Measurements from ENCODE around the gene IL1R2. TPM values are rescaled to one million over a fixed set of nuclear protein-coding genes. Genes with fewer than 3 reads are reported as not detected.

Gene IL1R2
- total and polyA plus RNA-seq, 2 of the 13 experiments (the other 11 are each of a cell fraction or from before 2014, with no cell fraction given), result 3.6 to 7.3 TPM

DNA sequence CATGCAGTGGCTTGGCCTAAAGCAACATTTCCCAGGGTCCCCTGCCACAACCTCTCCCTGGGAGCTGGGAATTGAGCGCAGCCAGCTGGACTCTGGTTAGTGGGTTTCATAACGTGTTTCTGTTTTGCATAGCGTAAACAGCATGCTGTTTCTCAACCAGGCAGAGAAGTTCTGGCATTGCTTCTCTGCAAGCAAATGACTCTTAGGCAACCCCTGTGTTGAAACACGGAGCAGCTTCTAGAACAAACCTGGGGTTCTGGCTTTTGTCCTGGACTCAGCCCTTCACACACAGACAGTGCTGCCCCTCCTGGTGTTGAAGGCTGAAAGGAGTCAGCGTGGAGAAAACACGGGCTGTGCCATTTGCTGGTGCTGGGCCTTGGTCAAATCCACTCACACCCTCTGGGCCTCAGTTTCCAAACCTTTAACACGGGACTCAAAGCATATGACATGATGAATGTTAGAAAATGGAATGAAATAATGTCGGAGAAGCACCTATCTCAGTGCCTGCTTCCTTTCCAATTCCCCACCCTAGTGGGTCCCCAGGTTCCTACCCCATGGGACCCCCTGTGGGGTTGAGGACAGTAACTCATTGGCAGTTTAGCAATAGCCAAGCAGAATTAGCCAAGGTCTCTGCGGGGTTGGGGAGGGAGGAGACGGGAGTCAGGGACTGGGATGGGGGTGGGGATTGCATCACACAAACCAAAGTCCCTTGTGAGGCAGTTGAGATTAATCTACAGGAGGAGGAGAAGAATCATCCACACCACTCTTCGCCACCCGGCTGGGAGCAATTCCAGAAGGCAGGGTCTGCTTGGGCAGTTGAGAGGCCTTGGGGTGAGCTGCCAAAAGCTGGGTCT, 30.2 kb upstream of the IL1R2 start (continued):
- TF ChIP-seq IKZF4 (CRISPR knock-in tag; IDR thresholded peaks at IDR 0.05; ENCODE audit: borderline replicate concordance, low read depth, not compliant biosample characterization) (peak; percentile 76), KLF12 (CRISPR knock-in tag; IDR thresholded peaks at IDR 0.05; ENCODE audit: borderline replicate concordance) (no peak), ZNF335 (CRISPR knock-in tag; IDR thresholded peaks at IDR 0.05) (no peak), SKI (IDR thresholded peaks at IDR 0.05; ENCODE audit: partially characterized antibody) (peak; percentile 72), ZNF883 (CRISPR knock-in tag; IDR thresholded peaks at IDR 0.05; ENCODE audit: not compliant biosample characterization) (peak; percentile 48), ZNF263 (CRISPR knock-in tag; IDR thresholded peaks at IDR 0.05) (0 out of 2 replicates have a peak, but pooled peaks have one; percentile 21), RBM22 (optimal IDR thresholded peaks at IDR 0.05; ENCODE audit: low read length) (peak; percentile 58), ZNF205 (CRISPR knock-in tag; IDR thresholded peaks at IDR 0.05) (no peak), RAD21 (CRISPR knock-in tag; IDR thresholded peaks at IDR 0.05) (no peak; the same call in 1 of the 2 replicates), NR2F2 (IDR thresholded peaks at IDR 0.05; ENCODE audit: borderline replicate concordance, low read depth) (no peak), FOXA3 (CRISPR knock-in tag; IDR thresholded peaks at IDR 0.05) (peak; percentile 80), KDM1A (CRISPR knock-in tag; IDR thresholded peaks at IDR 0.05) (no peak; the same call in 1 of the 2 replicates), NONO (IDR thresholded peaks at IDR 0.05) (no peak), NONO (CRISPR knock-in tag; conservative IDR thresholded peaks at IDR 0.05) (peak; percentile 88), ONECUT2 (CRISPR knock-in tag; IDR thresholded peaks at IDR 0.05) (no peak), ZNF496 (CRISPR knock-in tag; IDR thresholded peaks at IDR 0.05; ENCODE audit: insufficient replicate concordance) (no peak), ZNF451 (CRISPR knock-in tag; IDR thresholded peaks at IDR 0.05) (0 out of 2 replicates have a peak, but pooled peaks have one; percentile 35), GTF3A (CRISPR knock-in tag; conservative IDR thresholded peaks at IDR 0.05) (no peak), ZBTB43 (CRISPR knock-in tag; conservative IDR thresholded peaks at IDR 0.05) (no peak), ZMYM3 (CRISPR knock-in tag; IDR thresholded peaks at IDR 0.05) (peak; percentile 39; the same call in 1 of the 2 replicates), HHEX (CRISPR knock-in tag; IDR thresholded peaks at IDR 0.05) (no peak), IRX3 (CRISPR knock-in tag; IDR thresholded peaks at IDR 0.05; ENCODE audit: borderline replicate concordance, low read depth) (no peak), GATAD1 (CRISPR knock-in tag; IDR thresholded peaks at IDR 0.05) (peak; percentile 16; the same call in 1 of the 2 replicates)
- TF ChIP-seq, protein P1, sequence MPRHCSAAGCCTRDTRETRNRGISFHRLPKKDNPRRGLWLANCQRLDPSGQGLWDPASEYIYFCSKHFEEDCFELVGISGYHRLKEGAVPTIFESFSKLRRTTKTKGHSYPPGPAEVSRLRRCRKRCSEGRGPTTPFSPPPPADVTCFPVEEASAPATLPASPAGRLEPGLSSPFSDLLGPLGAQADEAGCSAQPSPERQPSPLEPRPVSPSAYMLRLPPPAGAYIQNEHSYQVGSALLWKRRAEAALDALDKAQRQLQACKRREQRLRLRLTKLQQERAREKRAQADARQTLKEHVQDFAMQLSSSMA (CRISPR knock-in tag; IDR thresholded peaks at IDR 0.05), result 0 out of 2 replicates have a peak, but pooled peaks have one; percentile 23
- TF ChIP-seq, protein P2, sequence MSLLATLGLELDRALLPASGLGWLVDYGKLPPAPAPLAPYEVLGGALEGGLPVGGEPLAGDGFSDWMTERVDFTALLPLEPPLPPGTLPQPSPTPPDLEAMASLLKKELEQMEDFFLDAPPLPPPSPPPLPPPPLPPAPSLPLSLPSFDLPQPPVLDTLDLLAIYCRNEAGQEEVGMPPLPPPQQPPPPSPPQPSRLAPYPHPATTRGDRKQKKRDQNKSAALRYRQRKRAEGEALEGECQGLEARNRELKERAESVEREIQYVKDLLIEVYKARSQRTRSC (CRISPR knock-in tag; IDR thresholded peaks at IDR 0.05; ENCODE audit: low read depth), result no peak
- TF ChIP-seq, protein P3, sequence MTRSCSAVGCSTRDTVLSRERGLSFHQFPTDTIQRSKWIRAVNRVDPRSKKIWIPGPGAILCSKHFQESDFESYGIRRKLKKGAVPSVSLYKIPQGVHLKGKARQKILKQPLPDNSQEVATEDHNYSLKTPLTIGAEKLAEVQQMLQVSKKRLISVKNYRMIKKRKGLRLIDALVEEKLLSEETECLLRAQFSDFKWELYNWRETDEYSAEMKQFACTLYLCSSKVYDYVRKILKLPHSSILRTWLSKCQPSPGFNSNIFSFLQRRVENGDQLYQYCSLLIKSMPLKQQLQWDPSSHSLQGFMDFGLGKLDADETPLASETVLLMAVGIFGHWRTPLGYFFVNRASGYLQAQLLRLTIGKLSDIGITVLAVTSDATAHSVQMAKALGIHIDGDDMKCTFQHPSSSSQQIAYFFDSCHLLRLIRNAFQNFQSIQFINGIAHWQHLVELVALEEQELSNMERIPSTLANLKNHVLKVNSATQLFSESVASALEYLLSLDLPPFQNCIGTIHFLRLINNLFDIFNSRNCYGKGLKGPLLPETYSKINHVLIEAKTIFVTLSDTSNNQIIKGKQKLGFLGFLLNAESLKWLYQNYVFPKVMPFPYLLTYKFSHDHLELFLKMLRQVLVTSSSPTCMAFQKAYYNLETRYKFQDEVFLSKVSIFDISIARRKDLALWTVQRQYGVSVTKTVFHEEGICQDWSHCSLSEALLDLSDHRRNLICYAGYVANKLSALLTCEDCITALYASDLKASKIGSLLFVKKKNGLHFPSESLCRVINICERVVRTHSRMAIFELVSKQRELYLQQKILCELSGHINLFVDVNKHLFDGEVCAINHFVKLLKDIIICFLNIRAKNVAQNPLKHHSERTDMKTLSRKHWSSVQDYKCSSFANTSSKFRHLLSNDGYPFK (CRISPR knock-in tag; IDR thresholded peaks at IDR 0.05; ENCODE audit: borderline replicate concordance), result peak; percentile 72; the same call in 1 of the 2 replicates
